ENCODE results near the gene CFAP46.
A peak's percentile ranks its signal among the peaks of the same experiment; 100 is the strongest.

DNA sequence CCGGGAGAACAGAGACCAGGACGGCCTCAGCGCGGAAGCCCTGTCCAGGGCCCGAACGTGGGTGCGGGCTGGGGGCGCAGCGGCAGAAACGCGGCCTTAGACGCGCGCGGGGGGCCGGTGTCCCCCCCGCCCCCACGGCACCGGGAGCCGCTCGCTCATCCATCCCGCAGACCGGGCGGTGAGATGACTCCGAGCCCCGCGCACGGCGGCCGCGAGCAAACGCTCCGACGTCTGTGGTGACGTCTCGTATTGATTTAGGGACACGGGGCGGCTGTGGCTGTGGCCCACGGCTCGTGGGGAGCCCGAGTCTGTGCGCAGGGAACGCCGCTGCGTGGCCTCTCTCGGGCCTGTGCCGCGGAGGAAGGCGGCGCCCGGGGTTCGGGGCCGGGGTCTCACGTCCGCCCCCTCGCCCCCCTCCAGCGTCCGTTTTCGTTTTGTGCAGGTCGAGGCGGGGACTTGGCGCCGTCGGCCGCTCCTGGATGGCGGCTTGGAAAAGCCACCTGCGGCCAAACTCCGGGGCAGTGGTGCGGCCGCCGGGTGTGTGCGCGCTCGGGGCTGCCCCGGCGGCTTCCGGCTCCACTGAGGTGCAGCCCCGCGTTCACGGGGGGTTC lies 155.4 kb downstream of the CFAP46 start:
- TF ChIP-seq, protein P1, sequence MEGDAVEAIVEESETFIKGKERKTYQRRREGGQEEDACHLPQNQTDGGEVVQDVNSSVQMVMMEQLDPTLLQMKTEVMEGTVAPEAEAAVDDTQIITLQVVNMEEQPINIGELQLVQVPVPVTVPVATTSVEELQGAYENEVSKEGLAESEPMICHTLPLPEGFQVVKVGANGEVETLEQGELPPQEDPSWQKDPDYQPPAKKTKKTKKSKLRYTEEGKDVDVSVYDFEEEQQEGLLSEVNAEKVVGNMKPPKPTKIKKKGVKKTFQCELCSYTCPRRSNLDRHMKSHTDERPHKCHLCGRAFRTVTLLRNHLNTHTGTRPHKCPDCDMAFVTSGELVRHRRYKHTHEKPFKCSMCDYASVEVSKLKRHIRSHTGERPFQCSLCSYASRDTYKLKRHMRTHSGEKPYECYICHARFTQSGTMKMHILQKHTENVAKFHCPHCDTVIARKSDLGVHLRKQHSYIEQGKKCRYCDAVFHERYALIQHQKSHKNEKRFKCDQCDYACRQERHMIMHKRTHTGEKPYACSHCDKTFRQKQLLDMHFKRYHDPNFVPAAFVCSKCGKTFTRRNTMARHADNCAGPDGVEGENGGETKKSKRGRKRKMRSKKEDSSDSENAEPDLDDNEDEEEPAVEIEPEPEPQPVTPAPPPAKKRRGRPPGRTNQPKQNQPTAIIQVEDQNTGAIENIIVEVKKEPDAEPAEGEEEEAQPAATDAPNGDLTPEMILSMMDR (IDR thresholded peaks at IDR 0.05 in 8 of 11, conservative IDR thresholded peaks at IDR 0.05 in 3 of 11) = no peak
- no peak for TF ChIP-seq POLR2A (IDR thresholded peaks at IDR 0.05)
- peak in 1 of 3 donors; percentile 6 for TF ChIP-seq POLR2AphosphoS5 (IDR thresholded peaks at IDR 0.05)

Data from spleen (tissue), 7 donors.